Superior temporal gyrus (tissue), 1 donor: ENCODE measurements around the gene AEN.
"Not testable (repeated sequence)": the region's sequence is repeated elsewhere in the genome, so short reads cannot be mapped to it uniquely, and the experiment has no call there.

Source experiments
- DNase-seq: peaks from one replicate; pipeline ENCODE4 v3.0.0-alpha.2; 2016; ENCODE audit errors: extremely low spot score

AEN gene

GRCh38 chr15:88630798-88631463 is 9.8 kb downstream of the AEN start:
- DNase-seq, result no peak

GRCh38 chr15:88631464-88632028 is 10.4 kb downstream of the AEN start:
- DNase-seq, result no peak

- DNase-seq, result not testable (repeated sequence)
Measured at GRCh38 chr15:88632797-88633196, 11.7 kb downstream of the AEN start.

- no peak for DNase-seq
Measured at GRCh38 chr15:88634449-88634848, 13.3 kb downstream of the AEN start.

GRCh38 chr15:88635318-88635717 is 14.2 kb downstream of the AEN start:
- DNase-seq, result no peak

- no peak for DNase-seq
Measured at GRCh38 chr15:88636050-88636449, 14.9 kb downstream of the AEN start.

- no peak for DNase-seq
Measured at GRCh38 chr15:88636654-88637053, 15.5 kb downstream of the AEN start.

GRCh38 chr15:88637436-88637835 is 16.3 kb downstream of the AEN start:
- DNase-seq, result no peak

- no peak for DNase-seq
Measured at GRCh38 chr15:88637841-88638625, 16.9 kb downstream of the AEN start.

- DNase-seq, result peak; percentile 75
Measured at GRCh38 chr15:88638626-88639372, 17.7 kb downstream of the AEN start, which contains the start of gene ISG20. ISG20 (plus strand) TSS chr15:88639016; CDS start chr15:88639367, 351 bp downstream.

GRCh38 chr15:88641959-88642452 is 20.9 kb downstream of the AEN start:
- no peak for DNase-seq

- DNase-seq, result not testable (repeated sequence)
Measured at GRCh38 chr15:88642514-88642913, 21.4 kb downstream of the AEN start.

- DNase-seq, result no peak
Measured at GRCh38 chr15:88644741-88645140, 23.6 kb downstream of the AEN start.

GRCh38 chr15:88645171-88646087 is 24.3 kb downstream of the AEN start:
- DNase-seq, result no peak

- no peak for DNase-seq
Measured at GRCh38 chr15:88646088-88646405, 24.9 kb downstream of the AEN start.

GRCh38 chr15:88646951-88647350 is 25.8 kb downstream of the AEN start:
- DNase-seq, result no peak

- no peak for DNase-seq
Measured at GRCh38 chr15:88647351-88648105, 26.4 kb downstream of the AEN start.

- DNase-seq, result peak; percentile 29
Measured at GRCh38 chr15:88648357-88649214, 27.4 kb downstream of the AEN start.

- DNase-seq, result peak; percentile 94
Measured at GRCh38 chr15:88649286-88649733, 28.2 kb downstream of the AEN start.
